ENCODE data around the gene PPP2R2B.

GRCh38 chr5:146751781-146752401 lies 126.7 kb downstream of the PPP2R2B start:
- no peak for TF ChIP-seq CTCF (IDR thresholded peaks at IDR 0.05; ENCODE audit: extremely low read depth in 1 of 2, insufficient read depth in 1 of 2, low read depth in 1 of 2, low read length in 2 of 2)
- TF ChIP-seq MAX (IDR thresholded peaks at IDR 0.05; ENCODE audit: insufficient read depth, insufficient read length), result no peak
- no peak for TF ChIP-seq POLR2AphosphoS5 (IDR thresholded peaks at IDR 0.05; ENCODE audit: insufficient read depth, low read depth, low read length)
- TF ChIP-seq POLR2A (IDR thresholded peaks at IDR 0.05; ENCODE audit: low read depth, low read length), result no peak
- TF ChIP-seq EZH2 (IDR thresholded peaks at IDR 0.05; ENCODE audit: borderline replicate concordance, low read depth, low read length, severe bottlenecking), result no peak
- no peak for TF ChIP-seq GATA2 (IDR thresholded peaks at IDR 0.05; ENCODE audit: insufficient read depth, insufficient read length, low read depth, low read length)
- no peak for TF ChIP-seq FOS (IDR thresholded peaks at IDR 0.05; ENCODE audit: borderline replicate concordance, insufficient read depth, low read length)
- TF ChIP-seq MYC (IDR thresholded peaks at IDR 0.05; ENCODE audit: low read depth, low read length), result no peak
- TF ChIP-seq JUN (IDR thresholded peaks at IDR 0.05; ENCODE audit: borderline replicate concordance, insufficient read depth, insufficient read length, low read depth), result no peak
